AG10803 (cell line): ENCODE measurements around the gene LRRC28.
A peak's percentile ranks its signal among the peaks of the same experiment; 100 is the strongest.
"Not testable (repeated sequence)": the region's sequence is repeated elsewhere in the genome, so short reads cannot be mapped to it uniquely, and the experiment has no call there.

ENCODE experiments used
- DNase-seq: peaks from one replicate; pipeline ENCODE4 v3.0.0; 2010; ENCODE audit warnings: low read depth
- H3K4me3 ChIP-seq: 2 replicates; pipeline ENCODE4 v1.5.1; 2011; ENCODE audit warnings: mild to moderate bottlenecking, low read length, control low read depth
- CTCF ChIP-seq: conservative IDR thresholded peaks from 2 replicates; pipeline ENCODE4 v1.5.1; 2011; ENCODE audit warnings: mild to moderate bottlenecking, low read length, control low read depth, inconsistent platforms

Gene LRRC28

GRCh38 chr15:99213187-99213811 is 38.0 kb upstream of the LRRC28 start:
- no peak overlapping the region for H3K4me3 ChIP-seq
- peak; percentile 69 for DNase-seq
- TF ChIP-seq CTCF, result peak; percentile 95

- no peak for DNase-seq
These were observed 26.7 kb upstream of the LRRC28 start for GRCh38 chr15:99224372-99225214.

GRCh38 chr15:99226802-99227201 is 24.5 kb upstream of the LRRC28 start:
- H3K4me3 ChIP-seq, result no peak overlapping the region
- no peak for TF ChIP-seq CTCF
- DNase-seq, result peak; percentile 32

More at GRCh38 chr15:99224372-99225214, 26.7 kb upstream of the LRRC28 start:
- H3K4me3 ChIP-seq, result no peak overlapping the region
- TF ChIP-seq CTCF, result no peak

GRCh38 chr15:99228120-99228770 is 23.0 kb upstream of the LRRC28 start:
- no peak for DNase-seq
- no peak for TF ChIP-seq CTCF
- no peak overlapping the region for H3K4me3 ChIP-seq

- no peak for TF ChIP-seq CTCF
- DNase-seq, result no peak
- H3K4me3 ChIP-seq, result no peak overlapping the region
These were observed 20.4 kb upstream of the LRRC28 start for GRCh38 chr15:99230867-99231266.

- no peak for DNase-seq
- H3K4me3 ChIP-seq, result no peak overlapping the region
These were observed 18.5 kb upstream of the LRRC28 start for GRCh38 chr15:99232740-99233139.

GRCh38 chr15:99234160-99234559 is 17.1 kb upstream of the LRRC28 start:
- not testable (repeated sequence) for H3K4me3 ChIP-seq, DNase-seq

More at GRCh38 chr15:99232740-99233139, 18.5 kb upstream of the LRRC28 start:
- no peak for TF ChIP-seq CTCF
